Osteoblast (primary cell): ENCODE measurements around the gene LRRC59. TPM values are rescaled to one million over a fixed set of nuclear protein-coding genes. Genes with fewer than 3 reads are reported as not detected.
A peak's percentile ranks its signal among the peaks of the same experiment; 100 is the strongest.

Source experiments
- DNase-seq: peaks from one replicate; pipeline ENCODE4 v3.0.0; 2011; ENCODE audit warnings: low spot score, mixed read lengths; ENCODE audit not compliant: insufficient read length; ENCODE audit errors: missing footprints
- H2AFZ ChIP-seq: 2 replicates; pipeline ENCODE4 v1.6.0; 2011; ENCODE audit warnings: mild to moderate bottlenecking, low read length
- H3K27ac ChIP-seq: 2 replicates; pipeline ENCODE4 v1.5.1; 2011; ENCODE audit warnings: mild to moderate bottlenecking, low read depth, low read length, moderate library complexity
- H3K27me3 ChIP-seq: 2 replicates; pipeline ENCODE4 v1.6.0; 2012; ENCODE audit warnings: mild to moderate bottlenecking, control low read depth, inconsistent platforms, low read length, moderate library complexity; ENCODE audit not compliant: insufficient read depth
- H3K36me3 ChIP-seq: 2 replicates; pipeline ENCODE4 v1.5.1; 2011; ENCODE audit warnings: mild to moderate bottlenecking, low read length, control low read depth, moderate library complexity; ENCODE audit not compliant: insufficient read depth
- H3K4me1 ChIP-seq: 2 replicates; pipeline ENCODE4 v1.5.1; 2011; ENCODE audit warnings: mild to moderate bottlenecking, low read length, control low read depth, moderate library complexity; ENCODE audit not compliant: insufficient read depth
- H3K4me2 ChIP-seq: 2 replicates; pipeline ENCODE4 v1.6.0; 2011; ENCODE audit warnings: mild to moderate bottlenecking, low read length; ENCODE audit not compliant: insufficient read depth
- H3K4me3 ChIP-seq: fragments of 200-600 bp; sonication (generic); 3 replicates; pipeline ENCODE4 v1.5.1; 2012; ENCODE audit warnings: mild to moderate bottlenecking, low read length, inconsistent platforms; ENCODE audit not compliant: insufficient read depth
- H3K79me2 ChIP-seq: 2 replicates; pipeline ENCODE4 v1.6.0; 2012; ENCODE audit warnings: mild to moderate bottlenecking, low read length, control low read depth, inconsistent platforms; ENCODE audit not compliant: insufficient read depth
- H3K9me3 ChIP-seq: 2 replicates; pipeline ENCODE4 v1.5.1; 2011; ENCODE audit warnings: low read depth, low read length, control low read depth
- H4K20me1 ChIP-seq: 2 replicates; pipeline ENCODE4 v1.6.0; 2012; ENCODE audit warnings: mild to moderate bottlenecking, low read length, control low read depth; ENCODE audit not compliant: insufficient read depth
- total RNA-seq: library from RNA; depleted of rRNA; stranded (reverse); fragments of >200 nt; gene quantifications from 2 replicates; pipeline ENCODE4 v1.2.3, GENCODE V29; 2012
- TF ChIP-seq, protein P1 (sequence below): IDR thresholded peaks from 2 replicates; pipeline ENCODE4 v1.5.1; 2011; ENCODE audit warnings: mild to moderate bottlenecking, low read depth, low read length, moderate library complexity; ENCODE audit errors: extremely low read depth

Gene LRRC59
- total RNA-seq, 1 donor, result 121 TPM

DNA sequence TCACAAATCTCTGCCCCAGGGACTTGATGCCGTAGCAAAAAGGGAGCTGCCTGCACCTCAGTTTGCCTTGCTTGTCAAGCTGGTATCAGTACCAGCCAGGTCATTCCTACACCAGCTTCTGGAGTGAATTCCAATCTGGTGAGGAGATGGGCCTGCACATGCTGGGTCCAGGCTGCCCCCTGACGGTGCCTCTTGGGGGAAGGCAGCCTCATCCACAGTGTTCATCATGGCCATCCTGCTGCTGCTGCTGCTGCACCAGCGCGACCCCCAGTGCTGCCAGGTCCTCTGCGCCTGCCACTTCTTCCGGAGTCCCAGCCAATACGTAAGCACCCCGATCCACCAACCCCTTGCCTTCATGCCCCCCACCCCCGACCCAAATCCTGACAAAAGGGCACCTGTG is 32.6 kb downstream of the LRRC59 start:
- Histone ChIP-seq H3K4me1 (peaks cover 13% of the 10 kb centered on the region), H3K27me3 (no peaks in the 10 kb centered on the region), H2AFZ (no peak overlapping the region), H3K79me2 (peaks cover 2% of the 10 kb centered on the region), H3K27ac (no peak overlapping the region), H3K36me3 (peaks cover 39% of the 10 kb centered on the region), H3K4me2 (no peak overlapping the region), H3K4me3 (no peak overlapping the region), H4K20me1 (peaks cover 15% of the 10 kb centered on the region), H3K9me3 (no peaks in the 10 kb centered on the region)
- TF ChIP-seq, protein P1, sequence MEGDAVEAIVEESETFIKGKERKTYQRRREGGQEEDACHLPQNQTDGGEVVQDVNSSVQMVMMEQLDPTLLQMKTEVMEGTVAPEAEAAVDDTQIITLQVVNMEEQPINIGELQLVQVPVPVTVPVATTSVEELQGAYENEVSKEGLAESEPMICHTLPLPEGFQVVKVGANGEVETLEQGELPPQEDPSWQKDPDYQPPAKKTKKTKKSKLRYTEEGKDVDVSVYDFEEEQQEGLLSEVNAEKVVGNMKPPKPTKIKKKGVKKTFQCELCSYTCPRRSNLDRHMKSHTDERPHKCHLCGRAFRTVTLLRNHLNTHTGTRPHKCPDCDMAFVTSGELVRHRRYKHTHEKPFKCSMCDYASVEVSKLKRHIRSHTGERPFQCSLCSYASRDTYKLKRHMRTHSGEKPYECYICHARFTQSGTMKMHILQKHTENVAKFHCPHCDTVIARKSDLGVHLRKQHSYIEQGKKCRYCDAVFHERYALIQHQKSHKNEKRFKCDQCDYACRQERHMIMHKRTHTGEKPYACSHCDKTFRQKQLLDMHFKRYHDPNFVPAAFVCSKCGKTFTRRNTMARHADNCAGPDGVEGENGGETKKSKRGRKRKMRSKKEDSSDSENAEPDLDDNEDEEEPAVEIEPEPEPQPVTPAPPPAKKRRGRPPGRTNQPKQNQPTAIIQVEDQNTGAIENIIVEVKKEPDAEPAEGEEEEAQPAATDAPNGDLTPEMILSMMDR, result peak; percentile 10
- peak; percentile 94 for DNase-seq

DNA sequence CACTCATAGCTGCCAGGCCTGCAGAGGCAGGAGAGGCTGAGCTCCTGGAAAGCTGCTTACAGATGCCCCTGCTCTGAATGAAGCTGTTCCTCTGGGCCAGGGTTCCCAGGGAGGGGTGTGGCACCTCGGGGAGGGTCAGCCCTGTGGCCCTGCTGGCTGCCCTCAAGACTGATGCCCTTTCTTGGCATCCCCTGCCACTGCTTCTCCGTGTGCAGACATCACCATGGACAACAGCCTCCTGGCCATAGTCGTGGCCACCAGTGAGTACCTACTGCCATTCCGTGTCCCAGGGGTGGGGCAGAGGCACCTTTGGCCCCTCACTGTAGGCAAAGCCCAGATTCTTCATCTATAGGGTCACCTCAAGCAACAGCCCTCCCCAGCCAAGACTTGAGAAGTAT is 33.3 kb downstream of the LRRC59 start:
- H3K4me3 ChIP-seq, result no peak overlapping the region
- peak; percentile 52 for DNase-seq
- no peaks in the 10 kb centered on the region for H3K9me3 ChIP-seq
- H3K4me2 ChIP-seq, result no peak overlapping the region
- H3K27ac ChIP-seq, result no peak overlapping the region
- no peak overlapping the region for H2AFZ ChIP-seq
- H3K4me1 ChIP-seq, result peaks cover 13% of the 10 kb centered on the region
- peaks cover 15% of the 10 kb centered on the region for H4K20me1 ChIP-seq
- H3K36me3 ChIP-seq, result peaks cover 39% of the 10 kb centered on the region
- H3K27me3 ChIP-seq, result no peaks in the 10 kb centered on the region
- no peaks in the 10 kb centered on the region for H3K79me2 ChIP-seq
- TF ChIP-seq, protein P1, result no peak

DNA sequence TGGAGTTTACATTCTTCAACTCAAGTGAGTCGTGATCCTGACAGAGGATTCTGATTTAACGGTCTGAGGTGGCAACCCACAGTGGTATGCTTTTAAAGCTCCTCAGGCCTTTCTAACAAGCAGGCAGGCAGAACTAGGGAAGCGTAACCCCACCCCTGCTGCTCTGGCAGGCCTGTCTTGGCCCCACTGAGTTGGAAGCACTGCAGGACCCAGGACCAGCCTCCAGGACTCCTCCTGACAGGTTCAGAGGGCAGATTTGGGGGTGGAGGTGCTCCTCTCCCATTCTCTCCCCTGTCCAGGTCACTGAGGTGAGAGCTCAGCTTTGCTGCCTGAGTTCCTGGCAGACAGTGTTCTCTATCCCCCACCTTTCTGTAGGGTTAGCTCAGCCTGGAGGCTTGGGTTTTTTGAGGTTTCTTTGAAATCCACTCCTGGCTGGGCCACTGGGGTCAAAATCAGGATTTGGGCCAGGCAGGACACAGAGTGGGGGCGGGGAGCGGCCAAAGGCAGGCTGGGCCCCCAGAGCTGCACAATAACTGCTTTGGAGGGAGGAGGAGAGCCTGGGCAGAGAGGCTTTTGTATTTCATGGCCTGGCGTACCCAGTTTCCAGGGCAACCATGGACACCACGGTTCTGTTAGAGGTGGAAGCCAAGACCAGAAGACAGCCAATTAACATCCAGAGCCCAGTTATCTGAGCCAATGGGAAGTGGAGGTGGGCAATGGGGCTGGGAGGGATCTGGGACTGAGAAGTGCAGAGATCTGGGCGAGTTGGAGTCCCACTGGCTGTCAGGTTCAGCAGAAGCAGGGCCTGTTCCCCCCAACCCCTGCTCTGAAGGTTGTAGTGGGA is 33.9 kb downstream of the LRRC59 start:
- Histone ChIP-seq H3K79me2 (no peaks in the 10 kb centered on the region), H3K27me3 (no peaks in the 10 kb centered on the region), H3K4me2 (no peak overlapping the region), H3K4me3 (no peak overlapping the region), H3K27ac (no peak overlapping the region), H2AFZ (no peak overlapping the region), H3K36me3 (peaks cover 39% of the 10 kb centered on the region), H3K4me1 (peaks cover 13% of the 10 kb centered on the region), H3K9me3 (no peaks in the 10 kb centered on the region), H4K20me1 (peaks cover 17% of the 10 kb centered on the region)
- DNase-seq, result peak; percentile 94
- TF ChIP-seq, protein P1, result no peak

DNA sequence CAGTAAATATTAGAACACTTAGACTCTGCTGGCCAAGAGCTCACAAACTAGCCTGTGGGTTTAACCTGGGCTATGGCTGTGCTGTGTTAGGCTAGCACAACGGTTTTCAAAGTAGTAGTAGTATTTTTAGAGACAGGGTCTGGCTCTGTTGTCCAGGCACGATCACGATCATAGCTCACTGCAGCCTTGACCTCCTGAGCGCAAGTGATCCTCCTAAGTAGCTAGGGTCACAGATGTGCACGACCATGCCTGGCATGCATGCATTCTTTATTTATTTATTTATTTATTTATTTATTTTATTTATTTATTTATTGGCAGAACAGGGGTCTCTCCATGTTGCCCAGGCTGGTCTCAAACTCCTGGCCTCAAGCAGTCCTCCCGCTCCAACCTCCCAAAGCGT is 34.7 kb downstream of the LRRC59 start:
- H3K79me2 ChIP-seq, result no peaks in the 10 kb centered on the region
- H4K20me1 ChIP-seq, result peaks cover 19% of the 10 kb centered on the region
- TF ChIP-seq, protein P1, result no peak
- H3K27me3 ChIP-seq, result no peaks in the 10 kb centered on the region
- H3K4me3 ChIP-seq, result no peak overlapping the region
- H2AFZ ChIP-seq, result no peak overlapping the region
- H3K27ac ChIP-seq, result no peak overlapping the region
- H3K9me3 ChIP-seq, result no peaks in the 10 kb centered on the region
- peak overlapping the region; percentile 50 for H3K4me2 ChIP-seq
- H3K4me1 ChIP-seq, result peaks cover 13% of the 10 kb centered on the region
- peaks cover 39% of the 10 kb centered on the region for H3K36me3 ChIP-seq
- peak; percentile 51 for DNase-seq
